OCI-LY7 (cell line): ENCODE measurements around the gene NCAPH2.

ENCODE experiments used
- EZH2phosphoT487 ChIP-seq: fragments of 200-600 bp; sonication (generic); IDR thresholded peaks from 2 replicates; pipeline ENCODE4 v1.6.1; 2018; ENCODE audit warnings: low read depth, borderline replicate concordance, mild to moderate bottlenecking, mixed run types, antibody characterized with exemption, low read length, moderate library complexity, mixed read lengths
- TF ChIP-seq, protein P1 (sequence below): fragments of 200-600 bp; sonication (generic); conservative IDR thresholded peaks from 2 replicates; pipeline ENCODE4 v1.5.1; 2014; ENCODE audit warnings: mild to moderate bottlenecking, antibody characterized with exemption, low read length, moderate library complexity, mixed read lengths

- TF ChIP-seq, protein P1, sequence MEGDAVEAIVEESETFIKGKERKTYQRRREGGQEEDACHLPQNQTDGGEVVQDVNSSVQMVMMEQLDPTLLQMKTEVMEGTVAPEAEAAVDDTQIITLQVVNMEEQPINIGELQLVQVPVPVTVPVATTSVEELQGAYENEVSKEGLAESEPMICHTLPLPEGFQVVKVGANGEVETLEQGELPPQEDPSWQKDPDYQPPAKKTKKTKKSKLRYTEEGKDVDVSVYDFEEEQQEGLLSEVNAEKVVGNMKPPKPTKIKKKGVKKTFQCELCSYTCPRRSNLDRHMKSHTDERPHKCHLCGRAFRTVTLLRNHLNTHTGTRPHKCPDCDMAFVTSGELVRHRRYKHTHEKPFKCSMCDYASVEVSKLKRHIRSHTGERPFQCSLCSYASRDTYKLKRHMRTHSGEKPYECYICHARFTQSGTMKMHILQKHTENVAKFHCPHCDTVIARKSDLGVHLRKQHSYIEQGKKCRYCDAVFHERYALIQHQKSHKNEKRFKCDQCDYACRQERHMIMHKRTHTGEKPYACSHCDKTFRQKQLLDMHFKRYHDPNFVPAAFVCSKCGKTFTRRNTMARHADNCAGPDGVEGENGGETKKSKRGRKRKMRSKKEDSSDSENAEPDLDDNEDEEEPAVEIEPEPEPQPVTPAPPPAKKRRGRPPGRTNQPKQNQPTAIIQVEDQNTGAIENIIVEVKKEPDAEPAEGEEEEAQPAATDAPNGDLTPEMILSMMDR, result peak; percentile 87
- no peak for TF ChIP-seq EZH2phosphoT487
Observed at GRCh38 chr22:50473088-50473487, 34.9 kb upstream of the NCAPH2 start.
